Measurements from ENCODE around the gene SPECC1L. TPM values are rescaled to one million over a fixed set of nuclear protein-coding genes. Genes with fewer than 3 reads are reported as not detected.
"Not testable (repeated sequence)": the region's sequence is repeated elsewhere in the genome, so short reads cannot be mapped to it uniquely, and the experiment has no call there.

The SPECC1L gene
- total and polyA plus RNA-seq, 10 of the 15 experiments (the other 5 are each of a cell fraction or from before 2014, with no cell fraction given), result 1.9 to 40.6 (median 19.1) TPM

- TF ChIP-seq BHLHE40 (IDR thresholded peaks at IDR 0.05; ENCODE audit: borderline replicate concordance in 1 of 2, low read depth in 2 of 2, low read length in 1 of 2), result peak in 1 of 2 experiments; percentile 21; a peak in 1 of 4 replicates
- TF ChIP-seq ZBED1 (IDR thresholded peaks at IDR 0.05; ENCODE audit: borderline replicate concordance), result no peak
- TF ChIP-seq FOXK2 (IDR thresholded peaks at IDR 0.05), result no peak
- no peak for TF ChIP-seq MEF2B (IDR thresholded peaks at IDR 0.05; ENCODE audit: partially characterized antibody, poor library complexity, severe bottlenecking)
- TF ChIP-seq SMC3 (IDR thresholded peaks at IDR 0.05; ENCODE audit: borderline replicate concordance, low read length), result peak; percentile 84
- TF ChIP-seq YY1 (IDR thresholded peaks at IDR 0.05; ENCODE audit: low read depth, low read length), result peak; percentile 37; the same call in 1 of the 2 replicates
- no peak for TF ChIP-seq RELB (IDR thresholded peaks at IDR 0.05; ENCODE audit: low read depth)
- no peak for TF ChIP-seq CREM (IDR thresholded peaks at IDR 0.05; ENCODE audit: low read depth)
- no peak for TF ChIP-seq ZNF24 (IDR thresholded peaks at IDR 0.05)
- TF ChIP-seq IRF3 (IDR thresholded peaks at IDR 0.05), result no peak
- TF ChIP-seq NKRF (conservative IDR thresholded peaks at IDR 0.05), result no peak
- no peak for TF ChIP-seq MXI1 (IDR thresholded peaks at IDR 0.05; ENCODE audit: low read depth, low read length)
- TF ChIP-seq TCF7 (IDR thresholded peaks at IDR 0.05; ENCODE audit: borderline replicate concordance), result no peak
- TF ChIP-seq RAD21 (IDR thresholded peaks at IDR 0.05; ENCODE audit: insufficient read depth, low read depth, low read length), result peak; percentile 70
- TF ChIP-seq MTA3 (IDR thresholded peaks at IDR 0.05; ENCODE audit: borderline replicate concordance, low read length), result no peak
Observed at GRCh38 chr22:24247564-24248344, 22.9 kb upstream of the SPECC1L start (continued).

GRCh38 chr22:24248611-24249010 lies 22.0 kb upstream of the SPECC1L start:
- FAIRE-seq; H4K20me1 ChIP-seq (ENCODE audit: control insufficient read depth, insufficient read depth); BruUV-seq (replicated peaks); in situ Hi-C loops (cut with MboI); SMC1A ChIA-PET (ENCODE audit: uncharacterized antibody, unreplicated experiment); H3K79me2 ChIP-seq (ENCODE audit: control insufficient read depth, insufficient read depth, low read length); RAD21 ChIA-PET (ENCODE audit: unreplicated experiment); POLR2A ChIA-PET; H3K4me1 ChIP-seq (ENCODE audit: control insufficient read depth, insufficient read depth, low read length); H3K36me3 ChIP-seq (ENCODE audit: control insufficient read depth in 2 of 2, insufficient read depth in 2 of 2, low read length in 1 of 2); H3K27ac ChIP-seq (ENCODE audit: control insufficient read depth, insufficient read depth); H3K27me3 ChIP-seq (replicated peaks in 1 of 2; ENCODE audit: control insufficient read depth in 2 of 2, insufficient read depth in 2 of 2, low read length in 1 of 2); ATAC-seq; H3K9me3 ChIP-seq (replicated peaks; ENCODE audit: control insufficient read depth, insufficient read depth, low read length); DNase-seq (ENCODE audit: low read depth, low spot score); H2AFZ ChIP-seq (ENCODE audit: control insufficient read depth, low read depth, low read length); H3K9ac ChIP-seq (ENCODE audit: control insufficient read depth, insufficient read depth, low read length); H3K4me2 ChIP-seq (ENCODE audit: control insufficient read depth, insufficient read depth); H3K4me3 ChIP-seq: not testable (repeated sequence)
- 81% methylated on average over 10 of the region's 15 CpGs for WGBS (ENCODE audit: insufficient coverage, insufficient replicate concordance, low lambda C conversion rate, missing lambda C conversion rate)
- intact Hi-C loops (cut with micrococcal nuclease; ENCODE audit: unreplicated experiment), result loop anchor here (5.0 to 10.0 kb wide), 2 partner anchors 61 to 294 kb away; no protein-coding TSS in a partner anchor
- CTCF ChIA-PET, result interaction anchor here (1.6 kb wide), 1 partner anchor 59 kb away, joined by 14 read pairs; no protein-coding TSS in a partner anchor
